WTC11 (cell line): ENCODE measurements around the gene INTS7. TPM values are rescaled to one million over a fixed set of nuclear protein-coding genes. Genes with fewer than 3 reads are reported as not detected.

Experiments
- ATAC-seq: fragments of 200-7000 bp; cut with Tn5 transposase; 2 replicates; pipeline ENCODE4 v1.10.0; 2021; ENCODE audit warnings: mild to moderate bottlenecking, moderate library complexity
- CTCF ChIA-PET: fragments of 300-600 bp; sonication (Branson Sonifier 250); formaldehyde crosslinking; loops from one replicate; lab custom pipeline; 2021; ENCODE audit warnings: antibody characterized with exemption; lab: Charles Lee
- POLR2A ChIA-PET: fragments of 350-600 bp; sonication (Branson Sonifier 250); formaldehyde crosslinking; loops from one replicate; lab custom pipeline; 2021; ENCODE audit warnings: antibody characterized with exemption; lab: Charles Lee
- DNase-seq: peaks from one replicate; pipeline ENCODE4 v3.0.0; 2021; ENCODE audit warnings: low spot score
- H3K27ac Mint-ChIP-seq: 2 replicates; pipeline ENCODE4 v1.8.0; 2021; ENCODE audit warnings: mixed read lengths
- H3K27me3 Mint-ChIP-seq: 2 replicates; pipeline ENCODE4 v1.8.0; 2021; ENCODE audit warnings: low read depth, mild to moderate bottlenecking, moderate library complexity, mixed read lengths
- H3K36me3 Mint-ChIP-seq: 2 replicates; pipeline ENCODE4 v1.8.0; 2021; ENCODE audit warnings: mixed read lengths
- H3K4me1 Mint-ChIP-seq: 2 replicates; pipeline ENCODE4 v1.8.0; 2022; ENCODE audit warnings: mixed read lengths
- H3K4me3 Mint-ChIP-seq: 2 replicates; pipeline ENCODE4 v1.8.0; 2021; ENCODE audit warnings: mild to moderate bottlenecking, moderate library complexity, mixed read lengths
- H3K9me3 Mint-ChIP-seq: 2 replicates; pipeline ENCODE4 v1.8.0; 2021; ENCODE audit warnings: mixed read lengths
- CBFB ChIP-seq: sonication (generic); formaldehyde crosslinking; IDR thresholded peaks from 2 replicates; pipeline ENCODE4 v1.8.1; 2022; ENCODE audit warnings: mild to moderate bottlenecking, low read depth, missing genetic modification reagents
- CREM ChIP-seq: sonication (generic); formaldehyde crosslinking; IDR thresholded peaks from 2 replicates; pipeline ENCODE4 v1.8.1; 2022; ENCODE audit warnings: mild to moderate bottlenecking, missing genetic modification reagents, moderate library complexity
- EMX1 ChIP-seq: fragments of 250-450 bp; sonication (Bioruptor Pico); IDR thresholded peaks from 2 replicates; pipeline ENCODE4 v1.8.0; 2021; ENCODE audit warnings: mild to moderate bottlenecking
- FOXJ3 ChIP-seq: sonication (generic); formaldehyde crosslinking; IDR thresholded peaks from 2 replicates; pipeline ENCODE4 v1.9.0; 2021; ENCODE audit warnings: missing genetic modification reagents, mild to moderate bottlenecking, borderline replicate concordance
- FOXP1 ChIP-seq: sonication (generic); formaldehyde crosslinking; IDR thresholded peaks from 2 replicates; pipeline ENCODE4 v1.8.0; 2022; ENCODE audit warnings: missing genetic modification reagents, mild to moderate bottlenecking, moderate library complexity, borderline replicate concordance
- GTF2I ChIP-seq: fragments of 250-450 bp; sonication (Bioruptor Pico); conservative IDR thresholded peaks from 2 replicates; pipeline ENCODE4 v1.4.0; 2021; ENCODE audit warnings: mild to moderate bottlenecking
- NFYB ChIP-seq: sonication (generic); formaldehyde crosslinking; conservative IDR thresholded peaks from 2 replicates; pipeline ENCODE4 v1.8.0; 2022; ENCODE audit warnings: low read depth, missing genetic modification reagents
- NR3C1 ChIP-seq: sonication (generic); formaldehyde crosslinking; conservative IDR thresholded peaks from 2 replicates; pipeline ENCODE4 v1.8.1; 2023; ENCODE audit warnings: low read depth, mild to moderate bottlenecking, missing genetic modification reagents
- RELA ChIP-seq: sonication (generic); formaldehyde crosslinking; IDR thresholded peaks from 2 replicates; pipeline ENCODE4 v1.8.1; 2022; ENCODE audit warnings: missing genetic modification reagents, mild to moderate bottlenecking, borderline replicate concordance
- RORB ChIP-seq: fragments of 250-450 bp; sonication (Bioruptor Pico); IDR thresholded peaks from 2 replicates; pipeline ENCODE4 v1.9.0; 2021; ENCODE audit warnings: mild to moderate bottlenecking
- TCF7 ChIP-seq: sonication (generic); formaldehyde crosslinking; IDR thresholded peaks from 2 replicates; pipeline ENCODE4 v1.8.0; 2022; ENCODE audit warnings: mild to moderate bottlenecking, low read depth, missing genetic modification reagents, moderate library complexity
- ZNF317 ChIP-seq: sonication (generic); formaldehyde crosslinking; IDR thresholded peaks from 2 replicates; pipeline ENCODE4 v1.8.1; 2023; ENCODE audit warnings: low read depth, mild to moderate bottlenecking, moderate library complexity, missing genetic modification reagents, borderline replicate concordance
- ZNF396 ChIP-seq: fragments of 250-450 bp; sonication (Bioruptor Pico); IDR thresholded peaks from 2 replicates; pipeline ENCODE4 v1.8.0; 2021; ENCODE audit warnings: mild to moderate bottlenecking, moderate library complexity, borderline replicate concordance
- ZNF423 ChIP-seq: fragments of 250-450 bp; sonication (Bioruptor Pico); IDR thresholded peaks from 2 replicates; pipeline ENCODE4 v2.1.2; 2022; ENCODE audit warnings: mild to moderate bottlenecking, moderate library complexity
- total RNA-seq: library from RNA; stranded (reverse); gene quantifications from 3 replicates; pipeline ENCODE4 v1.2.3, GENCODE V29; 2021
- TF ChIP-seq, protein P1 (sequence below): sonication (generic); formaldehyde crosslinking; IDR thresholded peaks from 2 replicates; pipeline ENCODE4 v1.8.0; 2023; ENCODE audit warnings: missing genetic modification reagents
- TF ChIP-seq, protein P2 (sequence below): sonication (generic); formaldehyde crosslinking; IDR thresholded peaks from 2 replicates; pipeline ENCODE4 v1.8.1; 2023; ENCODE audit warnings: mild to moderate bottlenecking, missing genetic modification reagents
- TF ChIP-seq, protein P3 (sequence below): sonication (generic); formaldehyde crosslinking; conservative IDR thresholded peaks from 2 replicates; pipeline ENCODE4 v1.8.1; 2022; ENCODE audit warnings: mild to moderate bottlenecking, missing genetic modification reagents
- TF ChIP-seq, protein P4 (sequence below): sonication (generic); formaldehyde crosslinking; IDR thresholded peaks from 2 replicates; pipeline ENCODE4 v1.8.0; 2022; ENCODE audit warnings: mild to moderate bottlenecking, missing genetic modification reagents
- TF ChIP-seq, protein P5 (sequence below): fragments of 250-450 bp; sonication (Bioruptor Pico); IDR thresholded peaks from 2 replicates; pipeline ENCODE4 v1.9.0; 2021; ENCODE audit warnings: mild to moderate bottlenecking, borderline replicate concordance
- TF ChIP-seq, protein P6 (sequence below): sonication (generic); formaldehyde crosslinking; IDR thresholded peaks from 2 replicates; pipeline ENCODE4 v1.8.1; 2022; ENCODE audit warnings: mild to moderate bottlenecking, missing genetic modification reagents, moderate library complexity, borderline replicate concordance

The INTS7 gene
- total RNA-seq, 1 experiment from 2014 or later = 17.2 TPM

DNA sequence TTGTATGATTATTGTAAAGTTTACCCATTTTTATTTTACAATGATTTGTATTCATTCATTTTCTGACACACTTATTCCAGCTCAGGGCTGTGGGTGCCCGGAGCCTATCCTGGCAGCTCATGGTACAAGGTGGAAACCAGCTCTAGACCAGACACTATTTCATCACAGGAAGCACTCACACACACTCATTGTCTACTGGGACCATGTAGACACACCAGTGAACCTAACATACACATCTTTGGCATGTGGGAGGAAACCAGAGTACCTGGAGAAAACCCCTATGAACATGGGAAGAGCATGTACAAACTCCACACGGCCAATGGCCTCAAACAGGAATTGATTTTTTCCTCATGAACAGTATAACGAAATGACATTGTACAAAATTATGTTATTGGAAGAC lies 2.5 kb upstream of the INTS7 start:
- ATAC-seq (no peak), DNase-seq (no peak)
- Mint-ChIP-seq H3K36me3 (peaks cover 11% of the 10 kb centered on the region), H3K27ac (no peak overlapping the region), H3K4me3 (peak overlapping the region; percentile 98; the same call in 1 of the 2 replicates), H3K9me3 (peaks cover 3% of the 10 kb centered on the region; the same call in 1 of the 2 replicates), H3K4me1 (peaks cover 32% of the 10 kb centered on the region), H3K27me3 (peaks cover 3% of the 10 kb centered on the region; the same call in 1 of the 2 replicates)
- POLR2A ChIA-PET = no interaction called here
- TF ChIP-seq, protein P1, sequence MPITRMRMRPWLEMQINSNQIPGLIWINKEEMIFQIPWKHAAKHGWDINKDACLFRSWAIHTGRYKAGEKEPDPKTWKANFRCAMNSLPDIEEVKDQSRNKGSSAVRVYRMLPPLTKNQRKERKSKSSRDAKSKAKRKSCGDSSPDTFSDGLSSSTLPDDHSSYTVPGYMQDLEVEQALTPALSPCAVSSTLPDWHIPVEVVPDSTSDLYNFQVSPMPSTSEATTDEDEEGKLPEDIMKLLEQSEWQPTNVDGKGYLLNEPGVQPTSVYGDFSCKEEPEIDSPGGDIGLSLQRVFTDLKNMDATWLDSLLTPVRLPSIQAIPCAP = no peak
- TF ChIP-seq FOXJ3 (CRISPR knock-in tag) (no peak), CREM (CRISPR knock-in tag) (no peak), GTF2I (no peak), NR3C1 (CRISPR knock-in tag) (no peak), EMX1 (CRISPR knock-in tag) (no peak), ZNF423 (no peak), ZNF317 (no peak), ZNF396 (CRISPR knock-in tag) (no peak), NFYB (CRISPR knock-in tag) (no peak), RORB (CRISPR knock-in tag) (no peak), RELA (no peak), TCF7 (CRISPR knock-in tag) (no peak), FOXP1 (CRISPR knock-in tag) (no peak), CBFB (CRISPR knock-in tag) (no peak)
- TF ChIP-seq, protein P2, sequence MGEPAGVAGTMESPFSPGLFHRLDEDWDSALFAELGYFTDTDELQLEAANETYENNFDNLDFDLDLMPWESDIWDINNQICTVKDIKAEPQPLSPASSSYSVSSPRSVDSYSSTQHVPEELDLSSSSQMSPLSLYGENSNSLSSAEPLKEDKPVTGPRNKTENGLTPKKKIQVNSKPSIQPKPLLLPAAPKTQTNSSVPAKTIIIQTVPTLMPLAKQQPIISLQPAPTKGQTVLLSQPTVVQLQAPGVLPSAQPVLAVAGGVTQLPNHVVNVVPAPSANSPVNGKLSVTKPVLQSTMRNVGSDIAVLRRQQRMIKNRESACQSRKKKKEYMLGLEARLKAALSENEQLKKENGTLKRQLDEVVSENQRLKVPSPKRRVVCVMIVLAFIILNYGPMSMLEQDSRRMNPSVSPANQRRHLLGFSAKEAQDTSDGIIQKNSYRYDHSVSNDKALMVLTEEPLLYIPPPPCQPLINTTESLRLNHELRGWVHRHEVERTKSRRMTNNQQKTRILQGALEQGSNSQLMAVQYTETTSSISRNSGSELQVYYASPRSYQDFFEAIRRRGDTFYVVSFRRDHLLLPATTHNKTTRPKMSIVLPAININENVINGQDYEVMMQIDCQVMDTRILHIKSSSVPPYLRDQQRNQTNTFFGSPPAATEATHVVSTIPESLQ = no peak
- TF ChIP-seq, protein P3, sequence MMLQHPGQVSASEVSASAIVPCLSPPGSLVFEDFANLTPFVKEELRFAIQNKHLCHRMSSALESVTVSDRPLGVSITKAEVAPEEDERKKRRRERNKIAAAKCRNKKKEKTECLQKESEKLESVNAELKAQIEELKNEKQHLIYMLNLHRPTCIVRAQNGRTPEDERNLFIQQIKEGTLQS (CRISPR knock-in tag) = no peak
- TF ChIP-seq, protein P4, sequence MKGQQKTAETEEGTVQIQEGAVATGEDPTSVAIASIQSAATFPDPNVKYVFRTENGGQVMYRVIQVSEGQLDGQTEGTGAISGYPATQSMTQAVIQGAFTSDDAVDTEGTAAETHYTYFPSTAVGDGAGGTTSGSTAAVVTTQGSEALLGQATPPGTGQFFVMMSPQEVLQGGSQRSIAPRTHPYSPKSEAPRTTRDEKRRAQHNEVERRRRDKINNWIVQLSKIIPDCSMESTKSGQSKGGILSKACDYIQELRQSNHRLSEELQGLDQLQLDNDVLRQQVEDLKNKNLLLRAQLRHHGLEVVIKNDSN = no peak
- TF ChIP-seq, protein P5, sequence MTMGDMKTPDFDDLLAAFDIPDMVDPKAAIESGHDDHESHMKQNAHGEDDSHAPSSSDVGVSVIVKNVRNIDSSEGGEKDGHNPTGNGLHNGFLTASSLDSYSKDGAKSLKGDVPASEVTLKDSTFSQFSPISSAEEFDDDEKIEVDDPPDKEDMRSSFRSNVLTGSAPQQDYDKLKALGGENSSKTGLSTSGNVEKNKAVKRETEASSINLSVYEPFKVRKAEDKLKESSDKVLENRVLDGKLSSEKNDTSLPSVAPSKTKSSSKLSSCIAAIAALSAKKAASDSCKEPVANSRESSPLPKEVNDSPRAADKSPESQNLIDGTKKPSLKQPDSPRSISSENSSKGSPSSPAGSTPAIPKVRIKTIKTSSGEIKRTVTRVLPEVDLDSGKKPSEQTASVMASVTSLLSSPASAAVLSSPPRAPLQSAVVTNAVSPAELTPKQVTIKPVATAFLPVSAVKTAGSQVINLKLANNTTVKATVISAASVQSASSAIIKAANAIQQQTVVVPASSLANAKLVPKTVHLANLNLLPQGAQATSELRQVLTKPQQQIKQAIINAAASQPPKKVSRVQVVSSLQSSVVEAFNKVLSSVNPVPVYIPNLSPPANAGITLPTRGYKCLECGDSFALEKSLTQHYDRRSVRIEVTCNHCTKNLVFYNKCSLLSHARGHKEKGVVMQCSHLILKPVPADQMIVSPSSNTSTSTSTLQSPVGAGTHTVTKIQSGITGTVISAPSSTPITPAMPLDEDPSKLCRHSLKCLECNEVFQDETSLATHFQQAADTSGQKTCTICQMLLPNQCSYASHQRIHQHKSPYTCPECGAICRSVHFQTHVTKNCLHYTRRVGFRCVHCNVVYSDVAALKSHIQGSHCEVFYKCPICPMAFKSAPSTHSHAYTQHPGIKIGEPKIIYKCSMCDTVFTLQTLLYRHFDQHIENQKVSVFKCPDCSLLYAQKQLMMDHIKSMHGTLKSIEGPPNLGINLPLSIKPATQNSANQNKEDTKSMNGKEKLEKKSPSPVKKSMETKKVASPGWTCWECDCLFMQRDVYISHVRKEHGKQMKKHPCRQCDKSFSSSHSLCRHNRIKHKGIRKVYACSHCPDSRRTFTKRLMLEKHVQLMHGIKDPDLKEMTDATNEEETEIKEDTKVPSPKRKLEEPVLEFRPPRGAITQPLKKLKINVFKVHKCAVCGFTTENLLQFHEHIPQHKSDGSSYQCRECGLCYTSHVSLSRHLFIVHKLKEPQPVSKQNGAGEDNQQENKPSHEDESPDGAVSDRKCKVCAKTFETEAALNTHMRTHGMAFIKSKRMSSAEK (CRISPR knock-in tag) = no peak
- TF ChIP-seq, protein P6, sequence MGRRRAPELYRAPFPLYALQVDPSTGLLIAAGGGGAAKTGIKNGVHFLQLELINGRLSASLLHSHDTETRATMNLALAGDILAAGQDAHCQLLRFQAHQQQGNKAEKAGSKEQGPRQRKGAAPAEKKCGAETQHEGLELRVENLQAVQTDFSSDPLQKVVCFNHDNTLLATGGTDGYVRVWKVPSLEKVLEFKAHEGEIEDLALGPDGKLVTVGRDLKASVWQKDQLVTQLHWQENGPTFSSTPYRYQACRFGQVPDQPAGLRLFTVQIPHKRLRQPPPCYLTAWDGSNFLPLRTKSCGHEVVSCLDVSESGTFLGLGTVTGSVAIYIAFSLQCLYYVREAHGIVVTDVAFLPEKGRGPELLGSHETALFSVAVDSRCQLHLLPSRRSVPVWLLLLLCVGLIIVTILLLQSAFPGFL = no peak
- CTCF ChIA-PET = interaction anchor here (0.9 kb wide), 1 partner anchor 285 kb away, joined by 3 read pairs; no protein-coding TSS in a partner anchor
